HG03442 (cell line): ENCODE data around the gene SLC6A16.
"Not testable (repeated sequence)": the region's sequence is repeated elsewhere in the genome, so short reads cannot be mapped to it uniquely, and the experiment has no call there.

Source experiments
- ATAC-seq: cut with Tn5 transposase; IDR thresholded peaks from one replicate; pipeline ENCODE4 v1.9.1; 2021; ENCODE audit warnings: mild to moderate bottlenecking, moderate library complexity; ENCODE audit not compliant: unreplicated experiment

The SLC6A16 gene

GRCh38 chr19:49287141-49287770 lies 37.7 kb downstream of the SLC6A16 start:
- no peak for ATAC-seq

GRCh38 chr19:49282184-49282583 lies 42.8 kb downstream of the SLC6A16 start:
- no peak for ATAC-seq

GRCh38 chr19:49272204-49272603 lies 52.8 kb downstream of the SLC6A16 start:
- ATAC-seq: no peak

- ATAC-seq: no peak
Observed at GRCh38 chr19:49271080-49271753, 53.8 kb downstream of the SLC6A16 start.

- ATAC-seq: not testable (repeated sequence)
Observed at GRCh38 chr19:49266409-49266808, 58.6 kb downstream of the SLC6A16 start.

GRCh38 chr19:49264258-49264657 lies 60.7 kb downstream of the SLC6A16 start:
- ATAC-seq: no peak

- no peak for ATAC-seq
Observed at GRCh38 chr19:49261602-49262001, 63.4 kb downstream of the SLC6A16 start.

- no peak for ATAC-seq
Observed at GRCh38 chr19:49256691-49257090, 68.3 kb downstream of the SLC6A16 start.

- no peak for ATAC-seq
Observed at GRCh38 chr19:49255674-49256073, 69.3 kb downstream of the SLC6A16 start.

- ATAC-seq: no peak
Observed at GRCh38 chr19:49249933-49250332, 75.1 kb downstream of the SLC6A16 start.

- ATAC-seq: no peak
Observed at GRCh38 chr19:49247676-49248075, 77.3 kb downstream of the SLC6A16 start.

- no peak for ATAC-seq
Observed at GRCh38 chr19:49244256-49244655, 80.7 kb downstream of the SLC6A16 start.

- no peak for ATAC-seq
Observed at GRCh38 chr19:49243726-49244125, 81.3 kb downstream of the SLC6A16 start.

- no peak for ATAC-seq
Observed at GRCh38 chr19:49243129-49243528, 81.9 kb downstream of the SLC6A16 start.

- ATAC-seq: no peak
Observed at GRCh38 chr19:49241769-49242168, 83.2 kb downstream of the SLC6A16 start.
